GM18498 (cell line): ENCODE measurements around the gene MATN3.

ENCODE experiments used
- ATAC-seq: cut with Tn5 transposase; IDR thresholded peaks from one replicate; pipeline ENCODE4 v1.9.1; 2021; ENCODE audit warnings: mild to moderate bottlenecking, moderate library complexity; ENCODE audit not compliant: unreplicated experiment

Gene MATN3

DNA sequence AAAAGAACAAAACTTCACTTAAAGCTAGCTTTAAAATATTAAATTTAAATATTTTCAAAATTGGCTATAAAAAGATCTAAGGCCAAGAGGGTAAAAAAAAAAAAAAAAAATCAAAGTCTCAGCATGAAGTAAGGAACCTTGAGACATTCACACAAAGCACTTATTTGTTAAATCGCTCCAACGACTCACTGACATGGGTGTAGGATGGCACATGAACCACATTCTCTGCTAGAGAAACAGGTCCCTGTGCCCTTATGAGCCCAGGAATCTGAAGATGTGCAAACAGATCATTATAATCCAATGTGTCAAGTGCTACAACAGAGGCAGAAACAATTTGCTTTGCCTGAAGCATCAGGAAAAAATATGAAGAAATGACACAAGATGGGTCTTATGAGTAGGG is 25.2 kb upstream of the MATN3 start:
- ATAC-seq, result no peak

GRCh38 chr2:20035955-20036666 is 23.6 kb upstream of the MATN3 start:
- no peak for ATAC-seq

DNA sequence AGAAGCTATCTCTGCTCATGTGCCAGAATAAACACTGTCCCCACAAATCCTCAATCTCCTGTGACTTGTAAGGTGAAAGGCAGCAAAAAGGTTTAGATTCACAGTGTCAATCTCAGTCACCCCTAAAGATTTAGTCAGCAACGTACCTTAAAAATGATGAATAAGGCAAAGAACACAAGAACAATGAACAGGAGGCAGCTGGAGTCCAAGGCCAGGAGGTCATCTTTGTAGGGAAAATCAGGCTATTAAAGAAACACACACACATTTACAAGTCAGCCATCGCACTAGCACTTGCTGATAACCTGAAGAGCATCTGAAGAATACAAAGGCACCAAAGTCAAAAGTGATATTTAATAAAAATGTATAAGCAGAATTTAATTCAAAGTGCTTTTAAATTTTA is 22.4 kb upstream of the MATN3 start:
- no peak for ATAC-seq

DNA sequence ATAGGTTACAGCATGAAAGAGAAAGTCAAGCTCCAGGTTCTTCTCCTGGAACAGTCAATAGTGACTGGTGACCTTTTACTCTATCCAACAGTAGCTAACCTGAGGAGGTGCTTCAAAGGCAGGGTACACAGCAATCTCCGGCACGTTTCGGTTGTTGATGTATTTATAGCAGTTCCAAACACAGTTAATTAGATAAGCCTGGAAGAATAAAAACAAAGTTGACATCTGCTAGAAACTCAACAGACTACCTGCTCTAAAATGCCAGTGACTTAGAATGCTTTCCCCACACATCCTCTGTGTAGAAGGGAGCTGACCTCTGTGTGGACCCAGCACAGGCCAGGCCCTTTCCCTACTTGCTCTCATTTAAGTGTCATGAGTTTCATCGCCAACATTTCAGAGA is 21.8 kb upstream of the MATN3 start:
- no peak for ATAC-seq

DNA sequence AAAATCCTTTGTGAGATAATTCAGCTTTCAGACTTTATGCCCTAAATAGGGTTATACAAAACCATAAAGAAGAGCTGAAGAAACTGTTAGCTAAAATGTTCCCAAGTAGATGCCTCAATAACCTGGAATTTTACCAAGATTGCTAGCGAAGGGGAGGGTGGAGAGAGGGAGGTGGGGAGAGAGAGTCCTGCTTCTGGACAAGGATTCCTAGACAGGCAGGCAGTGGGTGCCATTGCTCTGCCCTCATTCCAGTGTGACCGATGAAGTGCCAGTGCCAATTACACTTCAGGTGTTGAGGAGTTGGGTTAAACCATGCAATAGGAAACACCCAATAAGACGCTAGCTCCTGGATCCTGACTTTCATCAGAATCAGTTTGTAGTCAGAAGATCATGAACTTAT is 20.9 kb upstream of the MATN3 start:
- no peak for ATAC-seq

DNA sequence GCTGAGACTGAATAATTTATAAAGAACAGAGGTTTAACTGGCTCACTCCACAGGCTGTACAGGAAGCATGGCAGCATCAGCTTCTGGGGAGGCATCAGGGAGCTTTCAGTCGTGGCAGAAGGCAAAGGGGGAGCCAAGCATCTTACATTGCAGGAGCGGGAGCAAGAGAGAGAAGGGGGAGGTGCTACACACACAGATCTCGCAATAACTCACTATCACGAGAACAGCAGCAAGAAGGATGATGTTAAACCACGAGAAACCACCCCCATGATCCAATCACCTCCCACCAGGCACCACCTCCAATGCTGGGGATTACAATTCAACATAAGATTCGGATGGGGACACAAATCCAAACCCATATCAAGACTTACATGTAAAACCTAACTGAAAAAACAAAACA is 17.8 kb upstream of the MATN3 start:
- ATAC-seq, result no peak

GRCh38 chr2:20027705-20028434 is 15.4 kb upstream of the MATN3 start:
- ATAC-seq, result no peak

GRCh38 chr2:20027260-20027677 is 14.8 kb upstream of the MATN3 start:
- no peak for ATAC-seq

- ATAC-seq, result no peak
Measured at GRCh38 chr2:20025065-20025786, 12.8 kb upstream of the MATN3 start.

DNA sequence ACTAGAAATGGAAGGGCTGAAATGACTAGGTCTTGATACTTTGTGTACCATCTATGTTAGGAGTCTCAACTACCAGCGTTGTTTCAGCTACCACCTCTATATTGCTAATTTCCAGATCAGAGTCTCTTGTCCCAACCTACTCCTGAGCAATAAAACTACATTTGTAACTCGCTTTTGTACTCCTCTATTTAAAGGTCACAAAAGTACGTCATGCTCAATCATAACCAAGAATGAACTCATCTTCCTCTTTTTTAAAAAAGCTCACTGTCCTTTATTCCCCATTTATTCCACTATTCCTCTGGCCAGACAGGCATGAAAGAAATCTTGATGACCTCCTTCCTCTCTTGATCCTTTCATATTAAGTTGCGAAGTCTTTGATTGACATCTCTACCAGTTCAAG is 11.2 kb upstream of the MATN3 start:
- no peak for ATAC-seq

GRCh38 chr2:20021405-20022009 is 9.0 kb upstream of the MATN3 start:
- no peak for ATAC-seq

DNA sequence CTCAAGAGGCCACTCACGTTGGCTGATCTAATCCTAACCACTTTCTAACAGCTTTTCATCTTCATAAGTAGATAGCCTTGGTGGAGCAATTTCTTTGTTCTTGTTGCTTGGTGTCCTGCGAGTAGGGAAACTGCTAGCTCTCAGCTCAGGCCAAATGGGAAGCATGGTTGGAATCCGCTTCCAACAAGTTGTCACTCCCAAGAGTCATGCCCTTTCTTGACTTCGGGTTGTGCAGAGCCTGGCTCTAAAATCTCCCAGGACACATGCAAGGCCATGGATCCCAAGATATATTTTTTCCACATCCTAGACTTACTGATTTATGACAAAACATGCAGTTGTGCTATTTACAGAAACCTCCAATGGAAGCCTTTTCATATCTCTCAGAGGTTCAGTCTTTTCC is 7.3 kb upstream of the MATN3 start:
- no peak for ATAC-seq

- ATAC-seq, result no peak
Measured at GRCh38 chr2:20018601-20019152, 6.2 kb upstream of the MATN3 start.

DNA sequence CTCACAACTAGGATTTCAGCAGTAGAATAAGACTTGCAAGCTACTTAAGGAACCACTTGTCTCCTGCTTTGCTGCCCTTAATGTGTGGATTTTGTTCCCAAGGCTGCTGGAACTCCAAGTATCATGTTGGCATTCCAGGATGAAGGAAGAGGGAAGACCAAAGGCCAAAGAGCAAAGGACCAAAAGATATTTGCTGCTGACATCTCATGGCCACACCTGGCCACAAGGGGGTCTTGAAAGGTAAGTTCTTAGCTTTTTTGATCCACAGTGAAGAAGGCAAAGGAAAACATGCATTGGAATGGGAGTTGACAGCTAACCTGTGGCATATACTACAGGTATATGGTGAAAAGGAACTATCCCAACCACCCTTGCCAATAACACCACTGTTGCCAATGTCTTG is 3.9 kb upstream of the MATN3 start:
- no peak for ATAC-seq

DNA sequence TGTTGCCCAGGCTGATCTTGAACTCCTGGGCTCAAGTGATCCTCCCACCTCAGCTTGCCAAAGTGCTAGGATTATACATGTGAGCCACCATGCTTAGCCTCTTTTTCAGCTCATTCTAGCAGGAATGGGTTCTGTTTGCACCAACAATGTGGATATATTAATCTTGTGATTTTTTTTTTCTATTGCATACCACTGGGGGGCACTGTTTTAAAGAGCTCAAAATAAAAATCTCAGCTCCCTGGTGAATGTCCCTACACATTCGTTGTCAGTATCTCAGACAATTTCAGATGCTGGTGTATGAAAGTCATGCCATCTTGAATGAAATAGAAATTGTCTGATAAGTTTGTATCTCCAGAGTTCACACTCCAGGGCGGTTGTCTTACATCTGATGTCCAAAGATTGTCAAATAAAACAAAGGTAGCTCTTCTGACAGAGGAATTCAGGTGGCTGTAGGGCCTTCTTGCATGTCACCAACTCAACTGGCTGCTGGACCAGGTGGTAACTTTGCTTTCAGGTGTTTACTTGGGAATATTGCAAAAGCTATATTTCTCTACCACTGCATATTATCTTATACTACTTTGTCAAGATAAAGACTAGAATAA is 3.1 kb upstream of the MATN3 start:
- no peak for ATAC-seq

- ATAC-seq, result no peak
Measured at GRCh38 chr2:20013126-20013849, 820 bp upstream of the MATN3 start.

GRCh38 chr2:20012032-20012281 is 511 bp downstream of the MATN3 start:
- ATAC-seq, result no peak

GRCh38 chr2:20011276-20012031 is 1.0 kb downstream of the MATN3 start:
- no peak for ATAC-seq

DNA sequence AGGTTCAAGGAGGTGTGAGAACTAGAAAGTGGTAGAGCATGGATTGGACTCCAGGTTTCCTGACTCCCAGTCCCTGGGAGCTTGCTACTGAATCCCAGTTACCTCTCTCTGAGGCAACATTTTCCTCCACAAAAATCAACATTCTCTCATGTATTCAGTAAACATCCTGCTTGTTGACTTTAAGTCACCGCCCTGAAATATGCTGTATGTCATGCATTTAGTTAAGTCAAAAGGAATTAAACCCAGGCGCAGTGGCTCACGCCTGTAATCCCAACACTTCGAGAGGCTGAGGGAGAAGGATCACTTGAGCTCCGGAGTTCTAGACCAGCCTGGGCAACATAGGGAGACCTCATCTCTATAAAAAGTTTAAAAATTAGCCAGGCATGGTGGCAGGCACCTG is 3.8 kb downstream of the MATN3 start:
- ATAC-seq, result no peak
